Liver (tissue), 3 donors: ENCODE results near the gene MAP1LC3B2.

ENCODE experiments used
- ATF3 ChIP-seq: IDR thresholded peaks from 2 replicates; pipeline ENCODE4 v1.6.1; 2016; ENCODE audit warnings: antibody characterized with exemption
- CTCF ChIP-seq: fragments of 150-350 bp; IDR thresholded peaks from 2 replicates; pipeline ENCODE4 v1.5.1; 2017; ENCODE audit warnings: improper control_type of control experiment, low read depth, low read length; ENCODE audit not compliant: missing input control
- EGR1 ChIP-seq, 2 donors: IDR thresholded peaks; 2 replicates each; pipeline ENCODE4 v1.6.1; 2016 to 2018; ENCODE audit warnings: antibody characterized with exemption in 2 of 2, low read depth in 2 of 2
- FOXA1 ChIP-seq: IDR thresholded peaks from 2 replicates; pipeline ENCODE4 v1.6.1; 2016; ENCODE audit warnings: antibody characterized with exemption
- GABPA ChIP-seq, 2 donors: IDR thresholded peaks in 1 of 2; conservative IDR thresholded peaks in 1 of 2; 2 replicates each; pipeline ENCODE4 v1.6.1; 2016; ENCODE audit warnings: antibody characterized with exemption in 2 of 2, mild to moderate bottlenecking in 1 of 2, moderate library complexity in 1 of 2
- HNF4A ChIP-seq, 2 donors: conservative IDR thresholded peaks; 2 replicates each; pipeline ENCODE4 v1.6.1; 2016; ENCODE audit warnings: antibody characterized with exemption in 2 of 2, mild to moderate bottlenecking in 2 of 2
- JUND ChIP-seq, 2 donors: IDR thresholded peaks; 2 replicates each; pipeline ENCODE4 v1.6.1; 2016; ENCODE audit warnings: antibody characterized with exemption in 2 of 2
- MAX ChIP-seq: IDR thresholded peaks from 2 replicates; pipeline ENCODE4 v1.6.1; 2016; ENCODE audit warnings: antibody characterized with exemption
- RAD21 ChIP-seq, 2 donors: IDR thresholded peaks; 2 replicates each; pipeline ENCODE4 v1.6.1; 2016; ENCODE audit warnings: antibody characterized with exemption in 2 of 2, mild to moderate bottlenecking in 2 of 2
- REST ChIP-seq: IDR thresholded peaks from 2 replicates; pipeline ENCODE4 v1.6.1; 2016; ENCODE audit warnings: antibody characterized with exemption, mild to moderate bottlenecking
- SP1 ChIP-seq: IDR thresholded peaks from 2 replicates; pipeline ENCODE4 v1.6.1; 2018; ENCODE audit warnings: antibody characterized with exemption, mild to moderate bottlenecking
- TAF1 ChIP-seq: conservative IDR thresholded peaks from 2 replicates; pipeline ENCODE4 v1.6.1; 2016; ENCODE audit warnings: antibody characterized with exemption, mild to moderate bottlenecking
- ZBTB33 ChIP-seq: IDR thresholded peaks from 2 replicates; pipeline ENCODE4 v1.6.1; 2016; ENCODE audit warnings: antibody characterized with exemption
- donor health status: healthy.
- donor health status: healthy.

- TF ChIP-seq MAX (no peak), CTCF (no peak), EGR1 (IDR thresholded peaks at IDR 0.05; ENCODE audit: low read depth in 2 of 2) (no peak), ZBTB33 (no peak), RAD21 (IDR thresholded peaks at IDR 0.05) (no peak), FOXA1 (no peak), TAF1 (no peak), JUND (IDR thresholded peaks at IDR 0.05) (no peak), GABPA (IDR thresholded peaks at IDR 0.05 in 1 of 2, conservative IDR thresholded peaks at IDR 0.05 in 1 of 2) (no peak), REST (no peak), SP1 (no peak), HNF4A (conservative IDR thresholded peaks at IDR 0.05) (no peak), ATF3 (no peak)
These were observed 2.7 kb upstream of the MAP1LC3B2 start for GRCh38 chr12:116556356-116556952.
